Stimulated activated effector memory CD8-positive, alpha-beta T cell treated with anti-CD3 and anti-CD28 coated beads, Interleukin-12 subunit alpha, Interleukin-12 subunit beta, amount 100 ng/mL, for 72 hours (primary cell): ENCODE results near the gene ACER1.

Source experiments
- ATAC-seq: fragments of 150-1000 bp; cut with Tn5 transposase; 2 replicates; pipeline ENCODE4 v1.10.0; 2021
- DNase-seq, 2 donors: peaks; one replicate each; pipeline ENCODE4 v3.0.0; 2021 to 2022; ENCODE audit warnings: low spot score in 2 of 2
- H3K27ac Mint-ChIP-seq: one replicate; pipeline ENCODE4 v1.8.0; 2022; ENCODE audit warnings: mild to moderate bottlenecking, mixed read lengths
- H3K36me3 Mint-ChIP-seq: one replicate; pipeline ENCODE4 v1.8.0; 2022; ENCODE audit warnings: mild to moderate bottlenecking, mixed read lengths
- H3K4me1 Mint-ChIP-seq: one replicate; pipeline ENCODE4 v1.8.0; 2022; ENCODE audit warnings: mixed read lengths
- H3K4me3 Mint-ChIP-seq: one replicate; pipeline ENCODE4 v1.8.0; 2022; ENCODE audit warnings: mild to moderate bottlenecking, mixed read lengths
- H3K9me3 Mint-ChIP-seq: one replicate; pipeline ENCODE4 v1.8.0; 2022; ENCODE audit warnings: mixed read lengths

Gene ACER1

DNA sequence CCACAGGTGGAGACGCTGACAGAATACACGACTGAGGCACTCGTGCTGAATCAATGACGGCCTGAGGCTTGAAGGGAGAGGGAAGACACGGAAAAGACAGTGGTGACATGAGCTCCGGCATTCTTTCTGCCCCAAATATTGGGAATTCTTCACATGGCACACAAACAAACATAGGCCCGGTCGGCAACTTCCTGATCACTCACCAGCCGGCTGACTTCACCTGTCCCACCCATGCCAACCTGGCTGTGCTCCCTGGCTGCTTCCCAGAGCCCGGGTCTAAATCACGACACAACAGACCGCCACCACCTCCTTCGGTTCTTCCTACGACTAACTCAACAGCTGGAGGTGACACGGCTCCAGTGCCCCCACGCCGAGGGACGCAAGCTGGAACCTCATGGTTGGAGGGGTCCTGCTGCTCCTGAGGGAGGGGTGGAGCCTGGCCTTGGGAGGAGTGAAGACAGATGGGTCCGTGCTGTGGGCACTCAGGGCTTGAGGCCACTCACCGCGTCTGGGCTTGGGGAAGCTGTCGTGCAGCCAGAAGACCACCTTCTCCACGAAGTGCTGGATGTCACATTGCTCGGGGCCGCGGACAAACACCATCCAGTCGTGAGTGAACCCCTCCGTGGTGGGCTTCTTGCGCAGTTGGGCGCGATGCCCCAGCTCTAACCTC is 63.2 kb downstream of the ACER1 start:
- peaks cover 49% of the 10 kb centered on the region for H3K4me1 Mint-ChIP-seq

DNA sequence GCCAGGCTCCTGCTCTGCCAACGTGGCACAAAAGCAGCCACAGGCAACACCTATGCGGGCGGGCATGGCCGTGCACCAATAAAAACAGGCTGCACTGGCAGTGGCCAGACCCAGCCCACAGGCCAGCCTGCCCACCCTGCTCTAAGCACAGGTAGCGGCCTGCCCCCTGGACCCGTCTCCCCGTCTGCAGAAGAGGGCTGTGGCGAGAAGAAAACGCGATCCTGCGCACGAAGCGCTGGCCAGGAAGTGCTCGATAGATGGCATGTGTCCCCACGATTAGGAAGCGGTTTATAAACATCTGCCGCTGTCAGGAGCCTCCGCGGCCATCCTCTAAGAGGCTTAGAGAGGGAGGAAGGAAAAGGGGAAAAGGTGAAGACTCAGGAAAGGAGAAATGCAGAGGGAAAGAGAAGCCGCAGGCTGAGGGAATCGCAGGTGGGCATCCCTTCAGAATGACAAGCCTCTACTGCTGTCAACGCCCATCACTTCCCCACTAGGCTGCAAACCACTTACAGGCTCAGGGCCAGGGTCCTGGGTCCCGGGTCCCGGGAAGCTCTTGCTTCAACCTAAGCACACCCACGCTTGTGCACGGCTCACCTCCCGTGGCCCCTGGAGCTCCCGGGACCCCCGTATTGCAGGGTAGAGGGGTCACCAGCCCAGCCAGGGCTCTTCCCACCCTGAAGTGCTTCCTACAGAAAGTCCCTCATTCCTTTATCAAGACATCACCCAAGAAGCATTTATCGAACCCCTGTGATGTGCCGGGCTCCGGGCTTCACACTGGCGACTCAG is 64.1 kb downstream of the ACER1 start:
- no peak overlapping the region for H3K27ac Mint-ChIP-seq
- H3K4me3 Mint-ChIP-seq: no peak overlapping the region
- no peaks in the 10 kb centered on the region for H3K9me3 Mint-ChIP-seq
- no peak for ATAC-seq
- peaks cover 54% of the 10 kb centered on the region for H3K36me3 Mint-ChIP-seq
- H3K4me1 Mint-ChIP-seq: peaks cover 46% of the 10 kb centered on the region
- DNase-seq: no peak

More for the DNA sequence above, 63.2 kb downstream of the ACER1 start:
- H3K9me3 Mint-ChIP-seq: no peaks in the 10 kb centered on the region
- no peak for ATAC-seq
- H3K27ac Mint-ChIP-seq: peak overlapping the region; percentile 52
- H3K4me3 Mint-ChIP-seq: no peak overlapping the region
- DNase-seq: no peak
- H3K36me3 Mint-ChIP-seq: peaks cover 45% of the 10 kb centered on the region

DNA sequence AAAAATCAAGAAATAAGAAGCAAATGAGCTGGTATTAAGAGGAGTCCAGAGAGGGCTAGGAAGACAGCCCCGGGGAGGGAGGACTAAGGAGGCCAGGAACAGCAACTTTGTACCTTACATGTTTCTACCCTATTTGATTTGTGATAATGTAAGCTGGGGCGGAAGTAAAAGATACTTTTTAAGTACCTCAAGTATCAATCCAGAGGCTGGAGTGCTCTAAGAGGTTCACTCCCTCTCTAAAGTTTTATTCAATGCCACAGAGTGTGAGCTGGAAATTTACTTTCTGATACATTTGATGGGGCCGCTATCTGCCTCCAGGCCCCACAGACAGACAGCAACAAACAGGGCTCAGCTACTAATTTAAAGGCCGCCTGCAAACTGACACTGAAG is 65.0 kb downstream of the ACER1 start:
- Mint-ChIP-seq H3K27ac (peak overlapping the region; percentile 45), H3K9me3 (no peaks in the 10 kb centered on the region), H3K4me3 (no peak overlapping the region), H3K36me3 (peaks cover 63% of the 10 kb centered on the region), H3K4me1 (peaks cover 44% of the 10 kb centered on the region)
- DNase-seq: no peak
- ATAC-seq: no peak

DNA sequence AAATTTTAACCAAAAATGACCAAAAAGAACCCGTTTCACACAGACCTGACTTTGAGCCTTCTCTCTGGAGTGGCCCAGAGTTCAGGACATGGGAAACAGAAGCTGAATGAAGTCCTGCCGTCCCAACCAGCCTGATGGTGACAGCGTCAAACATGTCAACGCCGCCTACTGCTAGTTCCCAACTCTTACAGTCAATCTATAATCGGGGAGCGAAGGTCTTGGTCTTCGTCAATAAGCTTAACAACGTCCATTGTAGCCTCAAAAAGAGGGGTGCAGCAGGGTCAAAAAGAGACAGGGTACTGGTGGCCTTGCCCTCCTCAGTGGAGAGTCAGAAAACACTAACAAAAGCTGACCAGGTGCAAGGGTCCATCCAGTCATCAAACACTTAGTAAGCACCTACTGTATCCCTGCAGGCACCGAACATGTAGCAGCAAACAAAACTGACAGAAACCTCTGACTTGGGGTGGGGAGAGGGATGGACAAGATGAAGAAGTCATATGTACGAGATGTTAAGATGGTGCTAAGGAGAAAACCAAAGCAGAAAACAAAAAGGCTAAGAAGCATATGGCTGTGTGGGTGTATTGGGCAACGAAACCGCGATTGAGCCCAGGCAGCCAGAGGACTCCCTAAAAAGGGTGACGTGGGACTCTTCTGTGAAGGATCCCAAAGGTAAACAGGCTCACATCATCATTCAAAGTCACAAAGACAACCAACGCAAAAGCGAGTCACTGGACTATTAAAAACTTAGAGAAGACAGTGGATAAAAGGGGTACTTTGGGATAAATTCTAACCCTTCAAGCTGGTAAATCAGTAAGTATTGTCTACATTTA is 65.6 kb downstream of the ACER1 start:
- peaks cover 69% of the 10 kb centered on the region for H3K36me3 Mint-ChIP-seq
- H3K9me3 Mint-ChIP-seq: no peaks in the 10 kb centered on the region
- H3K27ac Mint-ChIP-seq: no peak overlapping the region
- no peak for DNase-seq
- ATAC-seq: no peak
- H3K4me1 Mint-ChIP-seq: peaks cover 41% of the 10 kb centered on the region
- H3K4me3 Mint-ChIP-seq: no peak overlapping the region

DNA sequence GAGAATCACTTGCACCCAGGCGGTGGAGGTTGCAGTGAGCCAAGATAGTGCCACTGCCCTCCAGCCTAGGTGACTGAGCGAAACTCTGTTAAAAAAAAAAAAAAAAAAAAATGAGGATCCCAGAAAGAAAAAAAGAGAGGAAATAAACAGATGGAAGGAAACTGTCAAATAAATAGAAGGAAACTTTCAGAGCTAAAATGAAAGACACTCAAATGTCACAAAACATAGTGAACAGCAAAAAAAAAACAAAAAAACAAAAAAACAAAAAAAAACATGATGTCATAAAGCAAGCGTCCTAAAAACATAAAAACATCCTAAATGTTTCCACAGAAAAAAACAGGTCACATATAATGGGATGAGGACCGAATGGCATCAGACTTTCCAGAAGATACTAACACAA is 68.6 kb downstream of the ACER1 start:
- no peaks in the 10 kb centered on the region for H3K9me3 Mint-ChIP-seq
- no peak overlapping the region for H3K4me3 Mint-ChIP-seq
- H3K36me3 Mint-ChIP-seq: peaks cover 87% of the 10 kb centered on the region
- no peak for ATAC-seq
- H3K27ac Mint-ChIP-seq: peak overlapping the region; percentile 48
- H3K4me1 Mint-ChIP-seq: peaks cover 21% of the 10 kb centered on the region
- DNase-seq: no peak

DNA sequence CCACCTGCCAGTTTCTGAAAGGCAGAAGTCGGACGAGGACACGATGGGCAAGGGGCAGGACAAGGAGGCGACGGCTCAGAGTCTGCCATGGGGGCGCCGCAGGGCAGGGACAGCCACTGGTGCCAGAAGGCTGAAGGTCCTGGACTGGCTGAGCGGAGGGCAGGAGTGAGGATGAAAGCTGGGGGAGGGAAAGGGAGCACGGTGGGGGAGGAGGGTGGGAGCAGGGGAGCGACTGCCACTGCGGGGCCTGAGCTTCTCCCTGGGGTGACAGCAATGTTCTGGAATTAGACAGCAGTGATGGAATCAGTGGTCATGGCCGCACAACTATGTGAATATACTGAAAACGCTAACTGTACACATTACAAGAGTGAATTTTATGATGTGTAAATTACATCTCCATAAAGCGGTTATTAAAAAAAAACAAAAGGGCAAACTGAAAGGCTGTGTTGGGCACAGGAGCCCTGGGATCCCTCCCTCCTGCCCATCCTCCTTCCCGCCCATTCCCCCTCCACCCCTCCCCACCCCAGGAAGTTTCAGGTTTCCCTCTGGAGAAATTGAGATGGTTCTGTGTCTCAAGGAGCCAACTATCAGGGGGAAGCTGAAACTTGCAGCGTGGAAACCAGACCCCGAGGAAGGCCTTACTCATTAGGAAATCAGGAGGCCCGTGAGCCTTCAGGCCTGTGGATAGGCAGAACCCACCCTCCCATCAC is 69.5 kb downstream of the ACER1 start:
- no peak overlapping the region for H3K4me3 Mint-ChIP-seq
- peaks cover 19% of the 10 kb centered on the region for H3K4me1 Mint-ChIP-seq
- H3K27ac Mint-ChIP-seq: peak overlapping the region; percentile 48
- H3K36me3 Mint-ChIP-seq: peaks cover 95% of the 10 kb centered on the region
- H3K9me3 Mint-ChIP-seq: no peaks in the 10 kb centered on the region
- no peak for DNase-seq
- no peak for ATAC-seq

DNA sequence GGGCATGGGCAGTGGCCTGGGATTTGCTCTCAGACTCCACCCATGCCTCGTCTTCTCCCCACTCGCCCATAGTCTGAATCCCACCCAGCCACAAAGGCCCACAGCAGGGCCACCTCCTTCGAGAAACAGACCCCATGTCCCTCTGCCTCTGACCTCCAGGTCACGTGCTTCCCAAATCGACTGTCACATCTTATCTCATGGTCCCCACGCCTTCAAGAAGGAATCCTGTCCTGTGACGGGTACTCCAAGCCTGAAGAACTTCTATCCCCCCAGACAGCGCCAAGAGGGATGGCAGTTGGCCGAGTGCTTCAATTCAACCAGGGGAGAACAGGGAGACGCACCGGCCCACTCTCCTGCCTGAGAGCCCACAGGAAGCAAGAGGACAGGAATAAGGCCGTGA is 70.1 kb downstream of the ACER1 start:
- Mint-ChIP-seq H3K36me3 (peaks cover 95% of the 10 kb centered on the region), H3K4me3 (no peak overlapping the region), H3K9me3 (no peaks in the 10 kb centered on the region), H3K4me1 (peaks cover 25% of the 10 kb centered on the region), H3K27ac (peak overlapping the region; percentile 48)
- ATAC-seq: no peak
- DNase-seq: no peak

DNA sequence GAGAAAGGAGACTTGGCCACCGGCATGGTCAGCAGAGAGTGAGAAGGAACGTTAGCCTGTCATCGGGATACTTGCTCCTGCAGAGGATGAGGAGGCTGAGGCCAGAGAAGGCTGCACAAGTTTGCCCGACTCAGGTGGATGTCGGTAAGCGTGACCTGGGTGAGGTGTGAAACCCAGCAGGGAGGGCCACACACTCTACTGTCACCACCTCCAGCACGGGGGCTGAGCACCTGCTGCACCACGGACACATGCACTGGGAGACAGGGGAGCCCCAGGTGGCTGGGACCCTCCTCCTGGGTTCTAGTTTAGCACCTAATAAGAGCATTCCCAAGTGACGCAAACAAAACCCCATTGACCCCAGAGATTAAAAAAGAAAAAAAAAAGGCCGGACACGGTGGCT is 70.9 kb downstream of the ACER1 start:
- Mint-ChIP-seq H3K9me3 (no peaks in the 10 kb centered on the region), H3K4me1 (peaks cover 28% of the 10 kb centered on the region), H3K36me3 (peaks cover 93% of the 10 kb centered on the region), H3K27ac (peak overlapping the region; percentile 64), H3K4me3 (no peak overlapping the region)
- ATAC-seq (no peak), DNase-seq (no peak)

DNA sequence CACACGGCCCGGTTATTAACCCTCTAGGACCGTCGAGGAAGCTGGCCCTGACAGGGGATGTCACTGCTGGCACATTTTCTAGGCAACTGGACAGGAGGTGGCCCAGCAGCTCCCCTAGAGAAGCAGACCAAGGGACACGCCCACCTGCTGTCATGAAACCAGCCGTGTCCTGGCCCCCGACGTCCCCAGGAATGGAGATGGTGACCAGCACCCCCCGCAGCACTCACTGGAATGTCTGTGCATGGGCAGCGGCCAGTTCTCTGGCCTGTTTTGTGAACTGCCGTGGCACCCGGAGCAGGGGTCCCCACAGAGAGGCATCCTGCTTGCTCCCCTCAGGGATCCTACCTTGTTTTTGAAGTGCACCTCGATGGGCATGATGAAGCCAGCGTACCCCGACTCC is 71.5 kb downstream of the ACER1 start:
- H3K27ac Mint-ChIP-seq: peak overlapping the region; percentile 64
- no peaks in the 10 kb centered on the region for H3K9me3 Mint-ChIP-seq
- H3K36me3 Mint-ChIP-seq: peaks cover 93% of the 10 kb centered on the region
- no peak for ATAC-seq
- no peak for DNase-seq
- peaks cover 32% of the 10 kb centered on the region for H3K4me1 Mint-ChIP-seq
- no peak overlapping the region for H3K4me3 Mint-ChIP-seq

DNA sequence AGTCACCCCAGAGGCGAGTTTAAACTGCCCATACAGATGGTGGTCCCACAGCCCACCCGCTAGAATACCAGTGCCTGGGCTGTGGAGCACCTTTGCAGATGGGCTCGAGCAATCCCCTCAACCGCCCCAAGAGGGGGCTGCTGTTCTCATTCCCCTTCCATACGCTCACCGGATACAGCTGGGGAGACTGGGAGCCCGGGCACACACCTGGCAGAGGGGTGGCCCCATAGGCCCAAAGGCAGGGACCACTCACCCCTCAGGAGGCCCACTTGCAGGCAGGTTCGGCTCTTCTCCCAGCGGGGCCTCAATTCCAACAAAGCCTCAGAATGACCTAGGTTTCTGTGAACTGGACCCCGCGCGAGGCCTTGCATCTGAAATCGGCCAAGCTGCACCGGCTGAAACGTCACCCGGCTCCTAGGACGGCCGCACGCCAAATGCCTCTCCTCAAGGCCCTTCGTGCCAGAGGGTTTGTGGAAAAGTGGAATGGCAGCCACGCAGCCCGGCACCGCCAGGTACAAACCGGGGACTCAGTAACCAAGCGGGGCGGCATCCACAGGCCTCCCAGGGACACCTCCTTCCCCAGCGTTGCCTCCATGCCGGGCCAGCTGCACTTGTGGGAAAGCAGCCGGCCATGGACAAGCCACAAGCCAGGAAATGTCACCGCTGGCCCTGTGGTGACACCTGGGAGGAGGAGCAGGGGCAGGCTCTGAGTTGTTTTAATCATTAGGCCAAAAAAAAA is 72.3 kb downstream of the ACER1 start:
- ATAC-seq (peak; percentile 61), DNase-seq (no peak)
- H3K27ac Mint-ChIP-seq: no peak overlapping the region
- H3K9me3 Mint-ChIP-seq: no peaks in the 10 kb centered on the region
- H3K36me3 Mint-ChIP-seq: peaks cover 93% of the 10 kb centered on the region
- H3K4me3 Mint-ChIP-seq: no peak overlapping the region
- peaks cover 32% of the 10 kb centered on the region for H3K4me1 Mint-ChIP-seq

DNA sequence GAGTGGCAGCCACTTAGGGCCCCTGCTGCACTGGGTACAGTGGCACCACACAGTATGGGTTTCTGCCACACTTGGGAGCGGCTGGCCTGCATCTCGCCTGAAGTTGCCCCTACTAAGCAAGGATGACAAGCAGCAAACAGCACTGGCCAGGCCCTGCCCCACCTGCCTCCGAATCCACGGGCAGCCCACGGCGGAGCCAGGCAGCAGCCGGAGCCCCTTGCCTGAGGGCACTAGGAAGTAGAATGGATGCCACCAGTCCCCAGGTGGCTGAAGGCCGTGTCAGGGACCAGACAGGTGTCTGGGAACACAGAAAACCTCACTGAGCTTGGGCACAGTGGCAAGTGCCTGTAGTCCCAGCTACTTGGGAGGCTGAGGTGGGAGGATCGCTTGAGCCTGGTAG is 73.0 kb downstream of the ACER1 start:
- peaks cover 32% of the 10 kb centered on the region for H3K4me1 Mint-ChIP-seq
- DNase-seq: no peak
- no peaks in the 10 kb centered on the region for H3K9me3 Mint-ChIP-seq
- ATAC-seq: no peak
- H3K27ac Mint-ChIP-seq: peak overlapping the region; percentile 34
- H3K4me3 Mint-ChIP-seq: no peak overlapping the region
- peaks cover 86% of the 10 kb centered on the region for H3K36me3 Mint-ChIP-seq

DNA sequence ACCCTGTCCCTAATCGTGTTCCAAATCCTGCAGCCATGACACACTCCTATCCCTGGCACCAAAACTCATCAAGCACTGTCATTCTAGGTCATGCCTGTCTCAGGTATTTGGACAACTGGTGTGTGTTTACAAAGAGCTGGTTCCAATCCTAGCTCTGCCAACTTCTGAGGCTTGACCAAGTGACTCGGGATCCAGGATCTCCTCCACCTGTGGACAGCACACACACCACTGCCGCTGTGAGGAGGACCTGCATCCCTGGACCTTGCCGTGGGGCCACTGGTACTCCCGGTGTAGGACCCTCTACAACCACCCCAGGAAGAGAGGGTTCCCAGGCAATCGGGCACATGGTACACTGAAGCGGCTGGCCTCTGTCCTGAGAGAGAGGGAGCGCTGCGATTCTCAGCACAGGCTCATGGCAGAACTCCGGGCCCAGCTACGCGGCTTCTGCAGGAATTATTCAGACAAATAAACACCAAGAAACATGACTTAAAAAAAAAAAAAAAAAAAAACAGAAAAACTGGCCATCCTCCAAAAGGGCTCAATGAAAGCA is 74.0 kb downstream of the ACER1 start:
- Mint-ChIP-seq H3K27ac (peak overlapping the region; percentile 65), H3K4me1 (peaks cover 32% of the 10 kb centered on the region), H3K9me3 (no peaks in the 10 kb centered on the region), H3K4me3 (no peak overlapping the region), H3K36me3 (peaks cover 83% of the 10 kb centered on the region)
- no peak for ATAC-seq
- no peak for DNase-seq

DNA sequence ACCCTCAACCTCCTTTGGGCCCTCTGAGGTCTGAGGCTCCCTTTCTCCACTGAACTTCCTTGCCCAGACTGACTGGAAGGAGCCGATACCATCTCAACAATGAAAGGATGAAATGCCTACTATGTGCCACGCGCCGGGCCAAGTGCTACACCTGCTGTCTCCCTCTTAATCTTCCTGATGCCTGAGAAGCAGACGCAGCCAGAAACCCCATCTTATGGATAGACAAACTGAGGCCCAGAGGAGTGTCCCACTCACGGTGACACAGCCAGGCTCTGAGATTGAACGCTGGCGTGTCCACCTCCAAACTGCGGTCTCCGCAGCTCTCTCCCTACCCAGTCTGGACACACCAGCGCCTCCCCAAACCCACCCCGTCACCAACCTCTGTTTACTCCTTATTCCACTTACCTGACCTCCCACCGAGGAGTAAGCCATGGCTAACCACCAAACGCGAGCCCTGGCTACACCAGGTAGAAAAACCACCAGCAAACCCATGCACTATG is 74.5 kb downstream of the ACER1 start:
- H3K4me1 Mint-ChIP-seq: peaks cover 32% of the 10 kb centered on the region
- H3K27ac Mint-ChIP-seq: peak overlapping the region; percentile 65
- H3K9me3 Mint-ChIP-seq: no peaks in the 10 kb centered on the region
- ATAC-seq (no peak), DNase-seq (no peak)
- H3K4me3 Mint-ChIP-seq: no peak overlapping the region
- peaks cover 78% of the 10 kb centered on the region for H3K36me3 Mint-ChIP-seq
